GM21619 (cell line): Measurements from ENCODE around the gene IFNA7.
"Not testable (repeated sequence)": the region's sequence is repeated elsewhere in the genome, so short reads cannot be mapped to it uniquely, and the experiment has no call there.

Source experiments
- ATAC-seq: cut with Tn5 transposase; IDR thresholded peaks from one replicate; pipeline ENCODE4 v1.9.1; 2021; ENCODE audit not compliant: unreplicated experiment

The IFNA7 gene

GRCh38 chr9:21182810-21183736 is 18.9 kb downstream of the IFNA7 start:
- ATAC-seq = peak; percentile 93

DNA sequence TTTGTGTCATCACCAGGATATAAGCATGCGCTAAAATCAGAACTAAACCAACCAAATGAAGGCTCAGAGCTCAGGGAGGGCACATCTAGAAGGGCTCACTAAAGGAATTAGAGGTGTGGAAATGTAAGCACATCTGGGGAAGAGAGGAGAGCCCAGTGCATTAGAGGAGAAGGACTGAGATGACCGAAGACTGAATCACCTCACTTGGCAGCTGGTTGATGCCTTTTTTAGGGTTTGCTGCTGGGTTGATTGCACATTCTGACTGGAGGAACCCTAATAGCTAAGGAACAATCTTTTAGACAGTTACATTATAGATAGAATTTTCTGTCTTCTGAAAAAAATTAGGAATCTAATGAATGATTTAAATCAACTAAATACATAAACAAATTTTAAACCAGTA is 27.3 kb downstream of the IFNA7 start:
- no peak for ATAC-seq

DNA sequence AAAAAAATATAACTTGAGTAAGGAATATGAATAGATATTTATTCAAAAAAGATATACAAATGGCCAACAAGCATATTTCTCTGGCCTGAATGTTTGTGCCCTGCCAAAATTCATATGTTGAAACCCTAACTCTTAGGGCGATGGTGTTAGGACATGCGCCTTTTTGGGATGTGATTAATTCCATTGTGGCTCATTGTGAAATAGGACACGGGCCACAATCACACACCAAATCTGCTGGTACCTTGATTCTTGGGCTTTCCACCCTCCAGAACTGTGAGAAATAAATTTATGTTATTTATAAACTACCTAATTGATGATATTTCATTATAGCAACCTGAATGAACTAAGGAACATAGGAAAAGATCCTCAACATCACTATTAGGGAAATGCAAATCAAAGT is 29.8 kb downstream of the IFNA7 start:
- no peak for ATAC-seq

DNA sequence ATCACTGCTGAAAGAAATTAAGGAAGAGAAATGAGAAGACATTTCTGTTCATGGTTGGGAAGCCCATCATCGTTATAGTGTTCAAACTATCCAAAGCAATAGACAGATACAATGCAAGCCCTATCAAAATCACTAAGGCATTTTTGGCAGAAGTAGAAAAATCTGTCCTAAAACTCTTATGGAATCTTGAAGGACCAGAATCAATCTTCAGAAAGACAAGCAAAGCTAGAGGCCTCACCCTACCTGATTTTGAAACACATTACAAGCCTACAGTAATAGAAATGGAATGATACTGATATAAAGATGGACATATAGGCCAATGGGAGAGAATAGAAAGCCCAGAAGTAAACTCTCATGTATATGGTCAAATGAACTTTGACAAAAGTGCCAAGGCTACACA is 30.7 kb downstream of the IFNA7 start:
- ATAC-seq = no peak

DNA sequence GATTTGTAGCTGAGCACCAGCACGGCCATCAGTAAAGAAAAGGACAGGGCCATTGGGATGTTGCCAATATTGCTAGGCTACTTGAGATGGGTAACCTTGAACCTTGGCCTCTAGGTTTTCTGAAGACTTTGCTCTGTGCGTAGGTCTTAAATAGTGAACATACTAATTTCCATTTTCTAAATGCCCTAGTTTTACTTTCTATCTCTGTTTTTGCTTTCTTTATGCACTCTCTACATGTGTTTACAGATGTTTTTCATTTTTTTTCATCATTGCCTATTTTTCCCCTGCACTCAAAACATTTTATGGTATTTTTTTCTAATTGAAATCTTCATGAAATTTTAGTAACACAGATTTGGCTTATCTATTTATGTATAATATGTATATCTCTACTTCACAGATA is 35.4 kb downstream of the IFNA7 start, which contains the start of gene IFNA21:
TSS of gene IFNA21 (minus strand) at position 101 of the 400 bp plus-strand sequence. CDS start at position 53, 48 bp downstream.
- not testable (repeated sequence) for ATAC-seq

DNA sequence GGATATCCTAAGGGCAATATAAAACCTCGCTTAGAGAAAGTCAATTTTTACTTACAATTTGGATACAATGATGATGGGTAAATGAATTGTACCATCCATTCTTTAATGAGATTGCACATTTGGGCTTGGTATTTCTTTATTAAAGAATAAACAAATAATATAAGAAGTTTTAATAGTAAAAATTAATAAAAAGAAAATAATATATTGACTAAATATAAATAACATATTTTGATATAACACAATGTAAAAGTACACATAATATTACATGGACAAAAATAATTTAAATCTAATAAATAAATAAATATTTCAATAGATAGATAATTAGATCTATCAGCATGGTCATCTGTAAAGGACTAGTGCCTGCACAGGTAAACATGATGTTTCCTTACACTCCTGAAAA is 36.5 kb downstream of the IFNA7 start:
- ATAC-seq = no peak

- peak; percentile 95 for ATAC-seq
These were observed 41.8 kb downstream of the IFNA7 start for GRCh38 chr9:21160178-21160577.

- no peak for ATAC-seq
These were observed 46.5 kb downstream of the IFNA7 start for GRCh38 chr9:21155501-21155900.

DNA sequence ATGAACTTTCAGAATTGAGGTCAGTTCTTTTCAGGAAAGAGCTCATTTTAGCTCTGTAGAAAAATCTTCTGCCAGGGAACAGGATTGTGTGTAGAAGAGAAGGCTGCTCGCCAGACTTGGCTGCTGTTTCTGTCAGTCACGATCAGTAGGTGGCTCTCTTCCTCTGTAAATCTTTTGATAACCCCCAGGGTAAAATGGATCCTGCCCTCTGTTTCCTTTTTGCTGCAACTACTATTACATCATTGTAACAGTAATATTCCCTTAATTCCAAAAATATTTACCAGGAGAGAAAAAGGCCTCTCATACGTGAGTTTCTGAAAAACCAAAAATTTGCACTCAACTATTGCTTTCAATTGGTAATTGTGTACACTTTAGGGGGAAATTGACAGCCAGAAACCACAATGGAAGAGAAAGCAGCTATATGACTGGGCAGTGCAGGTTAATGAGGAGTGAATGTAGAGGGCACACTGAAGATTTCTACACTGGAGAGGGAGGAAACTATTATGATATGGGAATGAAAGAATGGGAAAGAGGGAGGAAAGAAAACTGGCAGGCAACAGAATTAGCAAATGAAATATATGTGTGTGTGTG is 47.9 kb downstream of the IFNA7 start:
- peak; percentile 86 for ATAC-seq

GRCh38 chr9:21153336-21154017 is 48.5 kb downstream of the IFNA7 start:
- peak; percentile 29 for ATAC-seq
